NB4 (cell line): Measurements from ENCODE around the gene CD300E.

Source experiments
- MYC ChIP-seq: IDR thresholded peaks from 2 replicates; pipeline ENCODE4 v1.6.1; 2011; ENCODE audit warnings: low read depth, low read length
- POLR2A ChIP-seq: IDR thresholded peaks from 2 replicates; pipeline ENCODE4 v1.6.1; 2011; ENCODE audit warnings: mild to moderate bottlenecking; ENCODE audit not compliant: insufficient read length; ENCODE audit errors: extremely low read depth
- TF ChIP-seq, protein P1 (sequence below): IDR thresholded peaks from one replicate; pipeline ENCODE4 v1.5.1; 2012; ENCODE audit warnings: low read depth, low read length

GRCh38 chr17:74584292-74585060, 39.1 kb downstream of the CD300E start:
- TF ChIP-seq, protein P1, sequence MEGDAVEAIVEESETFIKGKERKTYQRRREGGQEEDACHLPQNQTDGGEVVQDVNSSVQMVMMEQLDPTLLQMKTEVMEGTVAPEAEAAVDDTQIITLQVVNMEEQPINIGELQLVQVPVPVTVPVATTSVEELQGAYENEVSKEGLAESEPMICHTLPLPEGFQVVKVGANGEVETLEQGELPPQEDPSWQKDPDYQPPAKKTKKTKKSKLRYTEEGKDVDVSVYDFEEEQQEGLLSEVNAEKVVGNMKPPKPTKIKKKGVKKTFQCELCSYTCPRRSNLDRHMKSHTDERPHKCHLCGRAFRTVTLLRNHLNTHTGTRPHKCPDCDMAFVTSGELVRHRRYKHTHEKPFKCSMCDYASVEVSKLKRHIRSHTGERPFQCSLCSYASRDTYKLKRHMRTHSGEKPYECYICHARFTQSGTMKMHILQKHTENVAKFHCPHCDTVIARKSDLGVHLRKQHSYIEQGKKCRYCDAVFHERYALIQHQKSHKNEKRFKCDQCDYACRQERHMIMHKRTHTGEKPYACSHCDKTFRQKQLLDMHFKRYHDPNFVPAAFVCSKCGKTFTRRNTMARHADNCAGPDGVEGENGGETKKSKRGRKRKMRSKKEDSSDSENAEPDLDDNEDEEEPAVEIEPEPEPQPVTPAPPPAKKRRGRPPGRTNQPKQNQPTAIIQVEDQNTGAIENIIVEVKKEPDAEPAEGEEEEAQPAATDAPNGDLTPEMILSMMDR, result no peak
- no peak for TF ChIP-seq POLR2A
- TF ChIP-seq MYC, result no peak
